Nucleus accumbens (tissue), 56 donors: ENCODE results near the gene NCR3LG1.

ENCODE experiments used
- DNase-seq, 56 donors: peaks; one replicate each; lab custom pipeline; 2025; lab: John Stamatoyannopoulos, UW

NCR3LG1 gene

GRCh38 chr11:17369684-17370243, 18.2 kb downstream of the NCR3LG1 start:
- DNase-seq: no peak

- no peak for DNase-seq
Measured at GRCh38 chr11:17371614-17372013, 20.0 kb downstream of the NCR3LG1 start.

GRCh38 chr11:17375547-17375946, 23.9 kb downstream of the NCR3LG1 start:
- DNase-seq: no peak

- DNase-seq: no peak
Measured at GRCh38 chr11:17376493-17376892, 24.9 kb downstream of the NCR3LG1 start.

- no peak for DNase-seq
Measured at GRCh38 chr11:17378655-17379054, 27.1 kb downstream of the NCR3LG1 start.

- no peak for DNase-seq
Measured at GRCh38 chr11:17379383-17380180, 28.0 kb downstream of the NCR3LG1 start.

GRCh38 chr11:17381156-17381555, 29.6 kb downstream of the NCR3LG1 start:
- DNase-seq: no peak

GRCh38 chr11:17382046-17382728, 30.6 kb downstream of the NCR3LG1 start:
- no peak for DNase-seq

GRCh38 chr11:17383461-17383860, 31.9 kb downstream of the NCR3LG1 start:
- DNase-seq: no peak

- peak in 51 of 56 donors; percentile 14 to 91 (median 61) for DNase-seq
Measured at GRCh38 chr11:17384002-17384511, 32.5 kb downstream of the NCR3LG1 start.

- DNase-seq: peak in 1 of 56 donors; percentile 7
Measured at GRCh38 chr11:17385492-17385891, 33.9 kb downstream of the NCR3LG1 start.

- DNase-seq: no peak
Measured at GRCh38 chr11:17385926-17386325, 34.3 kb downstream of the NCR3LG1 start.

GRCh38 chr11:17386331-17387084, 34.9 kb downstream of the NCR3LG1 start:
- DNase-seq: peak in 37 of 56 donors; percentile 7 to 61 (median 29)

- DNase-seq: no peak
Measured at GRCh38 chr11:17387254-17387653, 35.7 kb downstream of the NCR3LG1 start.

- DNase-seq: no peak
Measured at GRCh38 chr11:17387811-17388210, 36.2 kb downstream of the NCR3LG1 start.

GRCh38 chr11:17388609-17389210, 37.1 kb downstream of the NCR3LG1 start, which contains the start of gene KCNJ11:
KCNJ11 (minus strand) TSS chr11:17388659; CDS start chr11:17388091, 568 bp downstream.
- DNase-seq: peak in 15 of 56 donors; percentile 15 to 65 (median 46)

GRCh38 chr11:17389211-17389956, 37.8 kb downstream of the NCR3LG1 start:
- peak in 51 of 56 donors; percentile 10 to 85 (median 61) for DNase-seq

- DNase-seq: peak in 2 of 56 donors; percentile 21 to 40
Measured at GRCh38 chr11:17389957-17390649, 38.5 kb downstream of the NCR3LG1 start.
